ENCODE results near the gene CD247.

CD247 gene

GRCh38 chr1:167512046-167512654, 6.2 kb downstream of the CD247 start:
- no peak for DNase-seq (ENCODE audit: low read depth)

GRCh38 chr1:167511374-167511986, 6.8 kb downstream of the CD247 start:
- DNase-seq (ENCODE audit: low read depth), result no peak

- DNase-seq (ENCODE audit: low read depth), result no peak
These were observed 7.4 kb downstream of the CD247 start for GRCh38 chr1:167510881-167511280.

GRCh38 chr1:167510244-167510643, 8.1 kb downstream of the CD247 start:
- DNase-seq (ENCODE audit: low read depth), result no peak

- no peak for DNase-seq (ENCODE audit: low read depth)
These were observed 8.7 kb downstream of the CD247 start for GRCh38 chr1:167509587-167509986.

GRCh38 chr1:167507719-167508118, 10.6 kb downstream of the CD247 start:
- DNase-seq (ENCODE audit: low read depth), result no peak

GRCh38 chr1:167504467-167504827, 13.9 kb downstream of the CD247 start:
- DNase-seq (ENCODE audit: low read depth), result no peak

- DNase-seq (ENCODE audit: low read depth), result no peak
These were observed 14.5 kb downstream of the CD247 start for GRCh38 chr1:167503626-167504466.

- DNase-seq (ENCODE audit: low read depth), result no peak
These were observed 15.4 kb downstream of the CD247 start for GRCh38 chr1:167502719-167503462.

- no peak for DNase-seq (ENCODE audit: low read depth)
These were observed 16.2 kb downstream of the CD247 start for GRCh38 chr1:167502192-167502551.

- no peak for DNase-seq (ENCODE audit: low read depth)
These were observed 16.7 kb downstream of the CD247 start for GRCh38 chr1:167501515-167502191.

GRCh38 chr1:167500283-167500860, 18.0 kb downstream of the CD247 start:
- no peak for DNase-seq (ENCODE audit: low read depth)

- DNase-seq (ENCODE audit: low read depth), result no peak
These were observed 18.6 kb downstream of the CD247 start for GRCh38 chr1:167499664-167500101.

GRCh38 chr1:167499106-167499505, 19.2 kb downstream of the CD247 start:
- no peak for DNase-seq (ENCODE audit: low read depth)

GRCh38 chr1:167496797-167497619, 21.3 kb downstream of the CD247 start:
- DNase-seq (ENCODE audit: low read depth), result no peak

- no peak for DNase-seq (ENCODE audit: low read depth)
These were observed 25.0 kb downstream of the CD247 start for GRCh38 chr1:167493372-167493771.

- no peak for DNase-seq (ENCODE audit: low read depth)
These were observed 25.8 kb downstream of the CD247 start for GRCh38 chr1:167492481-167492910.

GRCh38 chr1:167491586-167492461, 26.5 kb downstream of the CD247 start:
- DNase-seq (ENCODE audit: low read depth), result no peak

GRCh38 chr1:167490765-167491164, 27.6 kb downstream of the CD247 start:
- no peak for DNase-seq (ENCODE audit: low read depth)

Data from stimulated activated CD8-positive, alpha-beta memory T cell treated with anti-CD3 and anti-CD28 coated beads, Interleukin-15, amount 100 ng/mL, for 1 hour (primary cell).